Hepatocyte (in vitro differentiated cells): Measurements from ENCODE around the gene CFAP99. TPM values are rescaled to one million over a fixed set of nuclear protein-coding genes. Genes with fewer than 3 reads are reported as not detected.

Experiments
- DNase-seq: peaks from one replicate; pipeline ENCODE4 v3.0.0-alpha.2; 2016; ENCODE audit warnings: low spot score
- H2AFZ ChIP-seq: fragments of 200-600 bp; sonication (generic); 2 replicates; pipeline ENCODE4 v1.6.0; 2016; ENCODE audit warnings: antibody characterized with exemption, mild to moderate bottlenecking
- H3K27ac ChIP-seq: fragments of 200-600 bp; sonication (generic); 2 replicates; pipeline ENCODE4 v1.5.1; 2016; ENCODE audit warnings: mild to moderate bottlenecking
- H3K27me3 ChIP-seq: fragments of 200-600 bp; sonication (generic); 2 replicates; pipeline ENCODE4 v1.6.1; 2016
- H3K36me3 ChIP-seq: fragments of 200-600 bp; sonication (generic); replicated peaks from 2 replicates; pipeline ENCODE4 v1.5.1; 2016; ENCODE audit warnings: low read depth; ENCODE audit not compliant: insufficient read depth
- H3K4me1 ChIP-seq: fragments of 200-600 bp; sonication (generic); 2 replicates; pipeline ENCODE4 v1.5.1; 2016; ENCODE audit warnings: mild to moderate bottlenecking, moderate library complexity; ENCODE audit not compliant: insufficient read depth
- H3K4me2 ChIP-seq: fragments of 200-600 bp; sonication (generic); 2 replicates; pipeline ENCODE4 v1.6.0; 2016
- H3K4me3 ChIP-seq: fragments of 200-600 bp; sonication (generic); 2 replicates; pipeline ENCODE4 v1.5.1; 2016; ENCODE audit warnings: mild to moderate bottlenecking
- H3K79me2 ChIP-seq: fragments of 200-600 bp; sonication (generic); 2 replicates; pipeline ENCODE4 v1.6.0; 2017; ENCODE audit warnings: mild to moderate bottlenecking
- H3K9me2 ChIP-seq: fragments of 200-600 bp; sonication (generic); replicated peaks from 2 replicates; pipeline ENCODE4 v1.6.0; 2017; ENCODE audit warnings: mild to moderate bottlenecking; ENCODE audit not compliant: insufficient read depth
- H3K9me3 ChIP-seq: fragments of 200-600 bp; sonication (generic); 2 replicates; pipeline ENCODE4 v1.5.1; 2016; ENCODE audit warnings: low read depth, mild to moderate bottlenecking
- H4K20me1 ChIP-seq: fragments of 200-600 bp; sonication (generic); 2 replicates; pipeline ENCODE4 v1.6.0; 2016; ENCODE audit warnings: mild to moderate bottlenecking; ENCODE audit not compliant: insufficient read depth, poor library complexity, severe bottlenecking
- EZH2 ChIP-seq: fragments of 200-600 bp; sonication (generic); IDR thresholded peaks from 2 replicates; pipeline ENCODE4 v1.6.1; 2016; ENCODE audit warnings: antibody characterized with exemption, mild to moderate bottlenecking, borderline replicate concordance
- EZH2phosphoT487 ChIP-seq: fragments of 200-600 bp; sonication (generic); IDR thresholded peaks from one replicate; pipeline ENCODE4 v1.6.1; 2018; ENCODE audit warnings: antibody characterized with exemption, mild to moderate bottlenecking, low read depth, moderate library complexity; ENCODE audit not compliant: unreplicated experiment, severe bottlenecking
- WGBS: methylation state at CpG from one replicate; pipeline ENCODE4 v1.1.6; 2016; ENCODE audit warnings: low lambda C conversion rate; ENCODE audit errors: missing lambda C conversion rate; 5-methylcytosine and 5-hydroxymethylcytosine counted together
- polyA plus RNA-seq: library from polyadenylated mRNA; unstranded; fragments of >200 nt; fragmentation: Nextera tagmentation; extraction: Ambion mirVana; gene quantifications from 2 replicates; pipeline ENCODE4 v1.2.1, GENCODE V29; 2016
- total RNA-seq: library from RNA; depleted of rRNA; stranded (reverse); fragments of >200 nt; gene quantifications from 2 replicates; pipeline ENCODE4 v1.2.3, GENCODE V29; 2014
- TF ChIP-seq, protein P1 (sequence below): fragments of 200-600 bp; sonication (generic); IDR thresholded peaks from 2 replicates; pipeline ENCODE4 v1.5.1; 2016; ENCODE audit warnings: antibody characterized with exemption, mild to moderate bottlenecking; ENCODE audit not compliant: poor library complexity

Gene CFAP99
- total and polyA plus RNA-seq, 2 experiments from 2014 or later = not detected

DNA sequence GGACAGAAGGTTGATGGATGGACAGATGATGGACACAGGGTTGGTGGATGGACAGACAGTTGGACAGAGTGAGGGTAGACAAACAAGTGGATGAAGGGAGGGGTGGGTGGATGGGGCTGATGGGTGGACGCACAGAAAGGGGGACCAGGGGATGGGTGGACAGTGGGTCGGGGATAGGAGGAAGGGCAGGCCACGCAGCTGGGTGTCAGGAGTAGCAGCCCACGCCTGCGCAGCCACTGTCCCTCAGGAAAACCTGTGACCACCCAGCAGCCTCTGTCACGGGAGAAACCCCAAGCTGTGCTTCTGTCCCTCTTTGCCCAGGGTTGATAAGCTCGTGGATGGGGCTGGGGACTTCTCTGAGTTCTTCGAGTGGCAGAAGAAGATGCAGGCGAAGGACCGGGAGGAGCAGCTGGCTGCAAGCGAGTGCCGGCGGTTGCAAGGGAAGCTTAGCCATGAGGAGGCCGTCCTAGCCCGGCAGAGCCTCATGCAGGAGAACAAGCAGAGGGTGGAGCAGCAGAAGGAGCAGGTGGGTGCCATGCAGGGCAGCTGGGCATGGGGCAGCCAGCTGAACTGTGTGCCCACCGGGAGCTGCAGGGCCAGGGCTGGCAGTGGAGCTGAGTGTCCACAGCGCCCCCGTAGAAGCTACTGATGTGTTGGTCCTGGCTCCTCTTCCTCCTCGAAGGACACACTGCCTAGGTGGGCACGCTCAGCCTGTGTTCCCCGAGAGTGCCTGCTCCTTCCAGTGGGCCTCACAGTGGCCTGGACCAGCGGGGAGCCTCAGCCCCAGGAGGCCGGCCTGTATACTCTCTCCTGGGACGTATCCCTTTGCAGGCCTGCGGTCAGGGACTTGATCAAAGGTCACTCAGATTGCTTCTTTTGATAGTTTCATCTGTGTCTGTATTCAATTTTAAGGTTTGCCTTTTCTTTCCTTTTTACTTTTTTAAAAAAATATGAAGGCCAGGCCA, 33.3 kb downstream of the CFAP99 start:
- TF ChIP-seq, protein P1, sequence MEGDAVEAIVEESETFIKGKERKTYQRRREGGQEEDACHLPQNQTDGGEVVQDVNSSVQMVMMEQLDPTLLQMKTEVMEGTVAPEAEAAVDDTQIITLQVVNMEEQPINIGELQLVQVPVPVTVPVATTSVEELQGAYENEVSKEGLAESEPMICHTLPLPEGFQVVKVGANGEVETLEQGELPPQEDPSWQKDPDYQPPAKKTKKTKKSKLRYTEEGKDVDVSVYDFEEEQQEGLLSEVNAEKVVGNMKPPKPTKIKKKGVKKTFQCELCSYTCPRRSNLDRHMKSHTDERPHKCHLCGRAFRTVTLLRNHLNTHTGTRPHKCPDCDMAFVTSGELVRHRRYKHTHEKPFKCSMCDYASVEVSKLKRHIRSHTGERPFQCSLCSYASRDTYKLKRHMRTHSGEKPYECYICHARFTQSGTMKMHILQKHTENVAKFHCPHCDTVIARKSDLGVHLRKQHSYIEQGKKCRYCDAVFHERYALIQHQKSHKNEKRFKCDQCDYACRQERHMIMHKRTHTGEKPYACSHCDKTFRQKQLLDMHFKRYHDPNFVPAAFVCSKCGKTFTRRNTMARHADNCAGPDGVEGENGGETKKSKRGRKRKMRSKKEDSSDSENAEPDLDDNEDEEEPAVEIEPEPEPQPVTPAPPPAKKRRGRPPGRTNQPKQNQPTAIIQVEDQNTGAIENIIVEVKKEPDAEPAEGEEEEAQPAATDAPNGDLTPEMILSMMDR = no peak
- TF ChIP-seq EZH2phosphoT487 (no peak), EZH2 (no peak)
- H2AFZ ChIP-seq = no peak overlapping the region
- no peaks in the 10 kb centered on the region for H4K20me1 ChIP-seq
- DNase-seq = no peak
- H3K79me2 ChIP-seq = no peaks in the 10 kb centered on the region
- H3K4me2 ChIP-seq = no peak overlapping the region
- no peak overlapping the region for H3K4me3 ChIP-seq
- H3K27ac ChIP-seq = no peak overlapping the region
- WGBS = 86% methylated on average over 23 of the region's 25 CpGs
- H3K4me1 ChIP-seq = no peaks in the 10 kb centered on the region
- no peaks in the 10 kb centered on the region for H3K9me3 ChIP-seq
- H3K27me3 ChIP-seq = no peaks in the 10 kb centered on the region
- H3K9me2 ChIP-seq = no peaks in the 10 kb centered on the region
- H3K36me3 ChIP-seq = no peaks in the 10 kb centered on the region

DNA sequence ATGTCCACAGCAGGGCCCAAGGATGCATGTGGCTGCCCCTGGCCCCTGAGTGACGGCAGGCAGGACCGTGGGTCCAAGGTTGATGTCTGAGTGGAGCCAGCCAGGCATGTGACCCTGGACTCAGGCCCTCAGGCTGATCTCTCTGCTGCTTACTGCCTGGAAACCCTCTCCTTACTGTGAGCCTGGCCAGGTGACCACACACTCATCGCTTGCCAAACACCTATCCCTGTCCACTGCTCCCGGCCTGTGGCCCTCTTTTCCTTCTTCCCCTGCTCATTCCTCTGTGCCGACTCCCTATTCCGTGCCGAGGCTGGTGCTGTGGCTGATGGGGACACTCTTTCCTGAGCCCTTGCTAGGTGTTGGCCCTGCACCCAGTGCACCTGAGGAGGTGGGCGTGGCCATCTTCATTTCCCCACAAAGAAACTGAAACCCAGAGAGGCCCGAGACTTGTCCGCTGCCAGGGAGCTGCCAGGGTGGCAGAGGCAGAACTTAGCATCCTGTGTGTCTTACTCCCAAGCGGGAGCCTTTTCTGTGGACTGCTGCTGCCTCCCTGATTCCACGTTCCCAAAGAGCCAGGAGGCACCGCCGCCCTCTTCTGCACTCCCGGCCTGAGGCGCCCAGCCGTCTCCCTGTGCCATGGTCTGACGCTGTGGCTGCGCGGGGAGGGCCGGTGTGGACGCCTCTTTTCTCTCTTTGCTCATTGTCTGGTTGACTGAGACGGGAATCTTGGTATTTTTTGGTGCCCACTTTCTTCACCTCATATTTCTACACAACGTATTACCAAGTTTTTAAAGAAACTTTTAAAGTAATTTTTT, 38.9 kb downstream of the CFAP99 start:
- Histone ChIP-seq H4K20me1 (no peaks in the 10 kb centered on the region), H2AFZ (no peak overlapping the region), H3K27me3 (no peaks in the 10 kb centered on the region), H3K9me2 (no peaks in the 10 kb centered on the region), H3K36me3 (no peaks in the 10 kb centered on the region), H3K27ac (no peak overlapping the region), H3K9me3 (no peaks in the 10 kb centered on the region), H3K79me2 (no peaks in the 10 kb centered on the region), H3K4me3 (no peak overlapping the region), H3K4me1 (peaks cover 6% of the 10 kb centered on the region), H3K4me2 (no peak overlapping the region)
- WGBS = 86% methylated on average over 24 of the region's 24 CpGs
- no peak for DNase-seq
- TF ChIP-seq, protein P1 = no peak

DNA sequence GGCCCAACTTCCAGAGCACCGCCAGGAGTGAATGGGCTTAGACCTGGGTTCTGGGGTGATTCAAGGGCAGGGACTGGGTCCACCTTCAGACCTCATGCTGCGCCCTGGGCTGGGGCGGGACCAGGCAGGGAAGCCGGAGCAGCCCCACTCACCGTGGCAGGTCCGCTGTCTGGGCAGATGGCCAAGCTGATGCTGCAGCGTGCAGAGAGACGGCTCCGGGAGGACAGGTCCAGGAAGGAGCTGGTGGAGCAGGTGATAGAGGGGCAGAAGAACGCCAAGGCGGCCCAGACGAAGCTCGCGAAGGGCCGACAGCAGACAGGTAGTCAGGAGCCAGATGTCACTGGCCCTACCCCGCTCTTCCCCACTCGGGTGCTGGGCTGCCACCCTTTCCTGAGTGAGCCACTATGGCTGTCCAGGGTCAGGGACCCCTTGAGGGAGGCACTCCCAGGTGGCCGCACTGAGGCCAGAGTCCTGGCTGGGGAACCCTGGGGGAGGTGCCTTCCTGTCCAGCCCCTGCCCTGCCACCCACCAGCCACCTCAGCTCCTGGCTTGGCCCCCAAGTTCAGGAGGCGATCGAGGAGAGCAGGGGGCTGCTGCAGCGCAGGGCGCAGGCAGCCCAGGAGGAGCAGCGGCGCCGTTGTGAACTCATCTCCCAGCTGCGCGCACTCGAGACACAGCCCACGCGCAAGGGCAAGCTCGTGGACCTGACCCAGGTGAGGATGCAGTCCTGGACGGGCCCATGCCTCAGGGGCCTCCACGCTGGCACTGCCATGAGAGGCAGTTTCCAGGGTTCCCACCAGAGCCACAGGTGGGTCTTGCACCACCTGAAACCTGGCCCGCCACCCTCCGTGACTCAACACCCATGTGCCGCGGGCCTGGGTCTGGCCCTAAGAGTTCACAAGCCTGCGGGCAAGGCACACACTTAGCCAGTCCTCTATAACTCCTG, 40.1 kb downstream of the CFAP99 start:
- Histone ChIP-seq H3K27me3 (no peaks in the 10 kb centered on the region), H3K36me3 (no peaks in the 10 kb centered on the region), H3K4me3 (no peak overlapping the region), H3K9me3 (no peaks in the 10 kb centered on the region), H3K79me2 (no peaks in the 10 kb centered on the region), H3K27ac (no peak overlapping the region), H2AFZ (no peak overlapping the region), H3K9me2 (no peaks in the 10 kb centered on the region), H3K4me2 (no peak overlapping the region), H3K4me1 (peaks cover 6% of the 10 kb centered on the region), H4K20me1 (no peaks in the 10 kb centered on the region)
- WGBS = 89% methylated on average over 36 of the region's 38 CpGs
- TF ChIP-seq EZH2 (no peak), EZH2phosphoT487 (no peak)
- TF ChIP-seq, protein P1 = no peak
- no peak for DNase-seq
